Large intestine (tissue), 3 donors: ENCODE data around the gene MINAR1. TPM values are rescaled to one million over a fixed set of nuclear protein-coding genes. Genes with fewer than 3 reads are reported as not detected.

Experiments used
- DNase-seq, 2 donors: peaks; one replicate each; pipeline versions ENCODE4 v3.0.0 to v3.0.0-alpha.2; 2013
- H3K27ac ChIP-seq: one replicate; pipeline ENCODE4 v1.5.1; 2013; ENCODE audit warnings: low read length
- H3K27me3 ChIP-seq: 2 replicates; pipeline ENCODE4 v1.6.1; 2013; ENCODE audit warnings: low read length; ENCODE audit not compliant: control insufficient read depth, insufficient read depth
- H3K36me3 ChIP-seq: 2 replicates; pipeline ENCODE4 v1.6.1; 2013; ENCODE audit warnings: low read length; ENCODE audit not compliant: control insufficient read depth, insufficient read depth
- H3K4me1 ChIP-seq: one replicate; pipeline ENCODE4 v1.6.1; 2013; ENCODE audit warnings: low read length; ENCODE audit not compliant: control insufficient read depth, insufficient read depth
- H3K4me3 ChIP-seq: one replicate; pipeline ENCODE4 v1.5.1; 2013; ENCODE audit warnings: low read length
- H3K9me3 ChIP-seq: one replicate; pipeline ENCODE4 v1.6.1; 2013; ENCODE audit warnings: mild to moderate bottlenecking, low read depth, low read length, moderate library complexity; ENCODE audit not compliant: control insufficient read depth
- WGBS: methylation state at CpG from one replicate; pipeline ENCODE4 v1.1.5; 2013; ENCODE audit warnings: low lambda C conversion rate; ENCODE audit not compliant: insufficient coverage; 5-methylcytosine and 5-hydroxymethylcytosine counted together
- polyA plus RNA-seq: library from polyadenylated mRNA; unstranded; fragments of 120-200 nt; gene quantifications from one replicate; pipeline ENCODE4 v1.2.1, GENCODE V29; 2013

Gene MINAR1
- polyA plus RNA-seq, 1 donor = 0.99 TPM

- no CpG with 5 or more reads among the region's 4 CpGs for WGBS
- no peak for DNase-seq
- H3K4me1 ChIP-seq = no peaks in the 10 kb centered on the region
- H3K27ac ChIP-seq = no peak overlapping the region
- H3K27me3 ChIP-seq = peaks cover 2% of the 10 kb centered on the region
- no peak overlapping the region for H3K4me3 ChIP-seq
- no peaks in the 10 kb centered on the region for H3K36me3 ChIP-seq
- no peaks in the 10 kb centered on the region for H3K9me3 ChIP-seq
Observed at GRCh38 chr15:79463781-79464270, 31.7 kb downstream of the MINAR1 start.

GRCh38 chr15:79466488-79466887 lies 34.4 kb downstream of the MINAR1 start:
- no peak for DNase-seq
- WGBS = 100% methylated on average over 2 of the region's 3 CpGs
- Histone ChIP-seq H3K9me3 (no peaks in the 10 kb centered on the region), H3K27me3 (no peaks in the 10 kb centered on the region), H3K4me1 (no peaks in the 10 kb centered on the region), H3K4me3 (no peak overlapping the region), H3K36me3 (no peaks in the 10 kb centered on the region), H3K27ac (no peak overlapping the region)

GRCh38 chr15:79467865-79468586 lies 35.9 kb downstream of the MINAR1 start:
- no peaks in the 10 kb centered on the region for H3K4me1 ChIP-seq
- H3K9me3 ChIP-seq = no peaks in the 10 kb centered on the region
- no CpG with 5 or more reads among the region's 17 CpGs for whole genome bisulfite sequencing
- H3K4me3 ChIP-seq = no peak overlapping the region
- no peak overlapping the region for H3K27ac ChIP-seq
- DNase-seq = no peak
- no peaks in the 10 kb centered on the region for H3K36me3 ChIP-seq
- H3K27me3 ChIP-seq = no peaks in the 10 kb centered on the region

GRCh38 chr15:79472446-79472845 lies 40.3 kb downstream of the MINAR1 start:
- Histone ChIP-seq H3K27ac (no peak overlapping the region), H3K27me3 (no peaks in the 10 kb centered on the region), H3K4me1 (no peaks in the 10 kb centered on the region), H3K36me3 (no peaks in the 10 kb centered on the region), H3K9me3 (no peaks in the 10 kb centered on the region), H3K4me3 (no peak overlapping the region)
- no peak for DNase-seq
- 100% methylated on average over 1 of the region's 3 CpGs for WGBS

GRCh38 chr15:79474252-79474651 lies 42.1 kb downstream of the MINAR1 start:
- Histone ChIP-seq H3K36me3 (no peaks in the 10 kb centered on the region), H3K9me3 (no peaks in the 10 kb centered on the region), H3K27ac (no peak overlapping the region), H3K4me3 (no peak overlapping the region), H3K27me3 (no peaks in the 10 kb centered on the region), H3K4me1 (no peaks in the 10 kb centered on the region)
- DNase-seq = no peak
- no CpG with 5 or more reads among the region's 1 CpG for WGBS

GRCh38 chr15:79475306-79475705 lies 43.2 kb downstream of the MINAR1 start:
- no peak for DNase-seq
- Histone ChIP-seq H3K36me3 (no peaks in the 10 kb centered on the region), H3K9me3 (no peaks in the 10 kb centered on the region), H3K27me3 (no peaks in the 10 kb centered on the region), H3K27ac (no peak overlapping the region), H3K4me1 (no peaks in the 10 kb centered on the region), H3K4me3 (no peak overlapping the region)
- WGBS = no CpG with 5 or more reads among the region's 3 CpGs

GRCh38 chr15:79478108-79478507 lies 46.0 kb downstream of the MINAR1 start:
- Histone ChIP-seq H3K4me3 (no peak overlapping the region), H3K36me3 (no peaks in the 10 kb centered on the region), H3K9me3 (no peaks in the 10 kb centered on the region), H3K4me1 (no peaks in the 10 kb centered on the region), H3K27ac (no peak overlapping the region), H3K27me3 (no peaks in the 10 kb centered on the region)
- no peak for DNase-seq
- WGBS = no CpG with 5 or more reads among the region's 7 CpGs

- Histone ChIP-seq H3K27ac (no peak overlapping the region), H3K4me3 (no peak overlapping the region), H3K27me3 (no peaks in the 10 kb centered on the region), H3K4me1 (no peaks in the 10 kb centered on the region), H3K36me3 (no peaks in the 10 kb centered on the region), H3K9me3 (no peaks in the 10 kb centered on the region)
- DNase-seq = no peak
- no CpG with 5 or more reads among the region's 2 CpGs for WGBS
Observed at GRCh38 chr15:79479616-79480015, 47.5 kb downstream of the MINAR1 start.

GRCh38 chr15:79481793-79482192 lies 49.7 kb downstream of the MINAR1 start:
- no peak for DNase-seq
- H3K9me3 ChIP-seq = no peaks in the 10 kb centered on the region
- H3K27ac ChIP-seq = no peak overlapping the region
- no peaks in the 10 kb centered on the region for H3K27me3 ChIP-seq
- no CpG with 5 or more reads among the region's 7 CpGs for WGBS
- H3K4me3 ChIP-seq = no peak overlapping the region
- no peaks in the 10 kb centered on the region for H3K4me1 ChIP-seq
- no peaks in the 10 kb centered on the region for H3K36me3 ChIP-seq
